Adrenal gland (tissue), 5 donors: Measurements from ENCODE around the gene IL12RB2.

Experiments used
- CTCF ChIP-seq, 6 experiments: fragments of 450-650 bp in 4 of 6; fragments of 200-600 bp in 2 of 6; sonication (generic) in 1 of 6; IDR thresholded peaks; 1 replicate in 5 of 6; 2 replicates in 1 of 6; pipeline versions ENCODE4 v1.5.1 to v1.8.0; 2016 to 2021; ENCODE audit warnings: antibody characterized with exemption in 6 of 6, mild to moderate bottlenecking in 2 of 6, moderate library complexity in 1 of 6
- POLR2A ChIP-seq, 2 donors: fragments of 450-650 bp; IDR thresholded peaks; one replicate each; pipeline ENCODE4 v1.6.1; 2017; ENCODE audit warnings: antibody characterized with exemption in 2 of 2, mild to moderate bottlenecking in 2 of 2, moderate library complexity in 1 of 2
- donor health status: DM: no; HTN: no; CAD: no.

- no peak for TF ChIP-seq CTCF (IDR thresholded peaks at IDR 0.05)
- TF ChIP-seq POLR2A (IDR thresholded peaks at IDR 0.05), result no peak
These were observed 7.1 kb upstream of the IL12RB2 start for GRCh38 chr1:67300561-67300960.
